ENCODE measurements around the gene EDC4.

The EDC4 gene

DNA sequence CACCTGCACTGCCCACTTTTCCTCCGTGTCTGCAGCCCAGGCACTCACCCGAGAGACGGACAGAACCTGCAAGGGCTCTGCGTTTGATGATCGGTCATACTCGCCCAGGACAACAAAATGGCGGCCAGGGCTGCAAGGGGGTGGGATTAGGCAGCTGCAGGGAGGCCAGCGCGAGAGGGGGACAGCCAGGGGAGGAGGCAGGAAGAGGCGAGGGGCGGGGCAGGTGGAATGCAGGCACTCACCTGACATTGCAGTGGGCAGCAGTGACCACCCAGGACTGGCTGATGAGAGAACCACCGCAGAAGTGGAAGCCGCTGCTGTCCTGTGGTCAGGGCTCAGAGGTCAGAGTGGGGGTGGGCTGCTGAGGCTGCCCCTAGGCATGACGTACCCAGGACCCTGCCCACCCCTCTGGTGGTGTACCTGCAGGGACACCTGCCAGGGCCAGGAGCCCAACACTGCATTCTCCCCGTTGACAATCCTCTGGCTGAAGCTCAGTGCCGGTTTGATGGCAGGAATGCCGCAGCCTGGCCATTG is 57.9 kb downstream of the EDC4 start:
- ChIA-PET POLR2A (ENCODE audit: low non-redundant PET) (no interaction called here), CTCF (interaction anchor here (1.5 kb wide), 1 partner anchor 114 kb away, joined by 9 read pairs; no protein-coding TSS in a partner anchor)
- peak overlapping the region; percentile 17 for H3K27ac ChIP-seq
- no peak for DNase-seq (ENCODE audit: low spot score)
- TF ChIP-seq CTCF (conservative IDR thresholded peaks at IDR 0.05; ENCODE audit: low read depth): no peak

All from RWPE1 (cell line).